Activated T-helper 17 cell treated with anti-CD3 and anti-CD28 coated beads, Interleukin-2, amount 50 U/mL, for 72 hours (primary cell): ENCODE data around the gene NXPH3. TPM values are rescaled to one million over a fixed set of nuclear protein-coding genes. Genes with fewer than 3 reads are reported as not detected.
A peak's percentile ranks its signal among the peaks of the same experiment; 100 is the strongest.

Source experiments
- ATAC-seq: fragments of 150-1000 bp; cut with Tn5 transposase; replicated peaks from 2 replicates; pipeline ENCODE4 v1.10.0; 2021; ENCODE audit warnings: mild to moderate bottlenecking, moderate library complexity
- H3K27ac Mint-ChIP-seq: one replicate; pipeline ENCODE4 v1.8.0; 2022; ENCODE audit warnings: mixed read lengths
- H3K27me3 Mint-ChIP-seq: one replicate; pipeline ENCODE4 v1.8.0; 2022; ENCODE audit warnings: mixed read lengths
- H3K36me3 Mint-ChIP-seq: one replicate; pipeline ENCODE4 v1.8.0; 2022; ENCODE audit warnings: low read depth, mild to moderate bottlenecking, mixed read lengths
- H3K4me1 Mint-ChIP-seq: one replicate; pipeline ENCODE4 v1.8.0; 2022; ENCODE audit warnings: mixed read lengths
- H3K4me3 Mint-ChIP-seq: one replicate; pipeline ENCODE4 v1.8.0; 2022; ENCODE audit warnings: mild to moderate bottlenecking, mixed read lengths
- H3K9me3 Mint-ChIP-seq: one replicate; pipeline ENCODE4 v1.8.0; 2022; ENCODE audit warnings: mixed read lengths
- total RNA-seq, 2 donors: library from RNA; stranded (reverse); gene quantifications; one replicate each; pipeline ENCODE4 v1.2.3, GENCODE V29; 2022

NXPH3 gene
- total RNA-seq, 2 donors from 2014 or later: not detected

DNA sequence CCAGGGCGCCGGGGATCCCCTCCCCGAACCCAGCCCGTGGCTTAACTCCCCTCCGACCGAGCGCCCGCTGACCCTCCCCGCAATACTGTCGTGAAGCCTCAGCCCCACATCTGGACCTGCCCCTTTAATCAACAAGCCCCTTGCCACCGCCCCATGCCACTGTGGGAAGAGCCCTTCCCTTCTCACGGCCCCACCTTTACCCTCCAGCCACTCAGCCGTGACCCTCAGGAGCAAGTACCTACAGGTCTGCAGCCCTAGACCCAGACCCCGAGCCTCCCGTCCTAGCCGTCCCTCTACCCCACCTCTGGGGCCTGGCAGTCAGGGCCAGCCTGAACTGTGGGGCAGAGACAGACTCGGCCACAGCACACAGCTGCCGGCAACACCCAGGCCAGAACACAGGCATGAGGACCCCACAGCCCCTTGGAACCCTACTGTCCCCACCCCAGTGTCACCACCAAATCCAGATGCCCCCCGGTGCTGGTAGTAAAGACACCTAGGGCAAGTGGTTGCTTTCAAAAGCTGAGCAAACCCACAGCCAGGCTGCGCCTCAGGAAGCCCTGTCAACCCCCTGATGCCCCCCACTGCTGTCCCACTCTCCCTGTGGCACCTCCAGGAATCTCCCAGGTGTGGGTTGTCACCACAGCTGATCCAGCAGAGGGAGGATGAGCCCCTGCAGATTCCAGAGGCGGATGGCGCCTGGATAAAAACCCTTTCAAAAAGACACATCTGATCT, 1.4 kb downstream of the NXPH3 start:
- Mint-ChIP-seq H3K4me3 (peak overlapping the region; percentile 35), H3K4me1 (no peaks in the 10 kb centered on the region), H3K27me3 (peaks cover 25% of the 10 kb centered on the region), H3K9me3 (no peaks in the 10 kb centered on the region), H3K27ac (no peak overlapping the region), H3K36me3 (no peaks in the 10 kb centered on the region)
- ATAC-seq: no peak

- Mint-ChIP-seq H3K4me1 (no peaks in the 10 kb centered on the region), H3K9me3 (no peaks in the 10 kb centered on the region), H3K36me3 (no peaks in the 10 kb centered on the region), H3K4me3 (peak overlapping the region; percentile 35), H3K27ac (no peak overlapping the region), H3K27me3 (peaks cover 25% of the 10 kb centered on the region)
- no peak for ATAC-seq
Measured at GRCh38 chr17:49577650-49577934, 1.9 kb downstream of the NXPH3 start.

GRCh38 chr17:49577963-49578362, 2.3 kb downstream of the NXPH3 start:
- Mint-ChIP-seq H3K27ac (no peak overlapping the region), H3K9me3 (no peaks in the 10 kb centered on the region), H3K36me3 (no peaks in the 10 kb centered on the region), H3K27me3 (peaks cover 25% of the 10 kb centered on the region), H3K4me1 (no peaks in the 10 kb centered on the region), H3K4me3 (no peak overlapping the region)
- ATAC-seq: peak; percentile 47

- peaks cover 22% of the 10 kb centered on the region for H3K27me3 Mint-ChIP-seq
- no peak for ATAC-seq
- H3K9me3 Mint-ChIP-seq: no peaks in the 10 kb centered on the region
- H3K4me3 Mint-ChIP-seq: no peak overlapping the region
- H3K36me3 Mint-ChIP-seq: no peaks in the 10 kb centered on the region
- H3K4me1 Mint-ChIP-seq: no peaks in the 10 kb centered on the region
- H3K27ac Mint-ChIP-seq: no peak overlapping the region
Measured at GRCh38 chr17:49578414-49578813, 2.7 kb downstream of the NXPH3 start.

DNA sequence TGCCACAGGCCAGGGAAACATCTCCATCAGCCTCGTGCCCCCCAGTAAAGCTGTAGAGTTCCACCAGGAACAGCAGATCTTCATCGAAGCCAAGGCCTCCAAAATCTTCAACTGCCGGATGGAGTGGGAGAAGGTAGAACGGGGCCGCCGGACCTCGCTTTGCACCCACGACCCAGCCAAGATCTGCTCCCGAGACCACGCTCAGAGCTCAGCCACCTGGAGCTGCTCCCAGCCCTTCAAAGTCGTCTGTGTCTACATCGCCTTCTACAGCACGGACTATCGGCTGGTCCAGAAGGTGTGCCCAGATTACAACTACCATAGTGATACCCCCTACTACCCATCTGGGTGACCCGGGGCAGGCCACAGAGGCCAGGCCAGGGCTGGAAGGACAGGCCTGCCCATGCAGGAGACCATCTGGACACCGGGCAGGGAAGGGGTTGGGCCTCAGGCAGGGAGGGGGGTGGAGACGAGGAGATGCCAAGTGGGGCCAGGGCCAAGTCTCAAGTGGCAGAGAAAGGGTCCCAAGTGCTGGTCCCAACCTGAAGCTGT, 3.4 kb downstream of the NXPH3 start:
- H3K4me3 Mint-ChIP-seq: no peak overlapping the region
- no peaks in the 10 kb centered on the region for H3K36me3 Mint-ChIP-seq
- H3K27ac Mint-ChIP-seq: no peak overlapping the region
- no peak for ATAC-seq
- H3K9me3 Mint-ChIP-seq: no peaks in the 10 kb centered on the region
- H3K27me3 Mint-ChIP-seq: peaks cover 15% of the 10 kb centered on the region
- no peaks in the 10 kb centered on the region for H3K4me1 Mint-ChIP-seq

DNA sequence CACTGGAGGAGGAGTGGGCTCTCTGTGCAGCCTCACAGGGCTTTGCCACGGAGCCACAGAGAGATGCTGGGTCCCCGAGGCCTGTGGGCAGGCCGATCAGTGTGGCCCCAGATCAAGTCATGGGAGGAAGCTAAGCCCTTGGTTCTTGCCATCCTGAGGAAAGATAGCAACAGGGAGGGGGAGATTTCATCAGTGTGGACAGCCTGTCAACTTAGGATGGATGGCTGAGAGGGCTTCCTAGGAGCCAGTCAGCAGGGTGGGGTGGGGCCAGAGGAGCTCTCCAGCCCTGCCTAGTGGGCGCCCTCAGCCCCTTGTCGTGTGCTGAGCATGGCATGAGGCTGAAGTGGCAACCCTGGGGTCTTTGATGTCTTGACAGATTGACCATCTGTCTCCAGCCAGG, 3.9 kb downstream of the NXPH3 start:
- Mint-ChIP-seq H3K9me3 (no peaks in the 10 kb centered on the region), H3K4me3 (no peak overlapping the region), H3K4me1 (no peaks in the 10 kb centered on the region), H3K27ac (no peak overlapping the region), H3K27me3 (peaks cover 15% of the 10 kb centered on the region), H3K36me3 (no peaks in the 10 kb centered on the region)
- ATAC-seq: no peak

DNA sequence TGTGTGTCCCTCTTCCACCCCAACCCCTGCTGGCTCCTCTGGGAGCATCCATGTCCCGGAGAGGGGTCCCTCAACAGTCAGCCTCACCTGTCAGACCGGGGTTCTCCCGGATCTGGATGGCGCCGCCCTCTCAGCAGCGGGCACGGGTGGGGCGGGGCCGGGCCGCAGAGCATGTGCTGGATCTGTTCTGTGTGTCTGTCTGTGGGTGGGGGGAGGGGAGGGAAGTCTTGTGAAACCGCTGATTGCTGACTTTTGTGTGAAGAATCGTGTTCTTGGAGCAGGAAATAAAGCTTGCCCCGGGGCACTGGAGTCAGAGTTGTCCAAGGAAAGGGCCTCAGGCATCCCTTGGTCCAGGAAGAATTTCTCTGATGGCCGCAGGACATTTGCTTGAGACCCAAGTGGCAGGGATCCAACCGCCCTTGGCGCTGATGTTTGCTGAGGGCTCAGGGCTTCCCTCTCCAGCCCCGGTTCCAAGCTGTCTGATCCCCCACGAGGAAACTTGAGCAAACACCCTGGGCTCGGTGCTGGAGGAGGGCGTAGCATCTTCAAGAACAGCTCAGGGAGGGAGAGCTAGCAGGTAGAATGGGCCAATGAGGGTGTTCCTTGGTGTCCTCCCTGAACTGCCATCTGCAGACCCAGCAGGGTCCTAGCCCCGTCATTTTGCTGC, 4.5 kb downstream of the NXPH3 start:
- H3K4me1 Mint-ChIP-seq: no peaks in the 10 kb centered on the region
- no peaks in the 10 kb centered on the region for H3K36me3 Mint-ChIP-seq
- no peaks in the 10 kb centered on the region for H3K9me3 Mint-ChIP-seq
- H3K27ac Mint-ChIP-seq: no peak overlapping the region
- no peak for ATAC-seq
- H3K27me3 Mint-ChIP-seq: peaks cover 15% of the 10 kb centered on the region
- H3K4me3 Mint-ChIP-seq: no peak overlapping the region

DNA sequence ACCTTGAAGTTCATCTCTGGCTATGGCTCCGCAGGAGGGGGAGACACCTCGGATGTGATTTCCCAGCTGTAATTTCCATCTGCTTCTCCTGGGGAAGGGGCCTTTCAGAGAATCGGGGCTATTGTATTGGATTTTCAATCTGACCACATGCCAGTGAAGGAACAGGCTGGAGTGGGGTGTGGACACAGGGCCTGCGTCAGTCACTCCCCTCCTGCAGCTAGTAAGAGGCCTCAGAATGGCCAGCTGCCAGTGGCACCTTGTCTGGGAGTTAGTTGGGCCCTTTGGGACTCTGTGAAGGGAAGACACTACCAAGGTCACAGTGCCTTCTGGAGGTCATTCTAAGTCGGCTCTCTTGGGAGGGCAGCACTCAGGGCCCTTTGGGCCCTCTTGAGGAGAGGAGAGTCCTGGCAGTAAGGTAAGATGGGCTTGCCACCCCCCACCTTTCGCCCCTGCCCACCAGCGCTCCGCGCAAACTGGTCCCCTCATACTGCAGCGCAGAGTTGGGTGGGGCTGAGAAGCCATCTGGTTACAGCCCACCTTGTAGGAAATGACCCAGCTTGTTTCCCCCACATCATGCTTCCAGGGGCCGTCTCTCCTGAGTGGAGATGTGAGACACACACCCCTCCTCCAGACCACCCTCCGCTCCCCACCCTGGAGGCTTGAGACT, 5.4 kb downstream of the NXPH3 start:
- no peaks in the 10 kb centered on the region for H3K4me1 Mint-ChIP-seq
- no peaks in the 10 kb centered on the region for H3K36me3 Mint-ChIP-seq
- no peak overlapping the region for H3K4me3 Mint-ChIP-seq
- H3K27ac Mint-ChIP-seq: no peak overlapping the region
- peaks cover 15% of the 10 kb centered on the region for H3K27me3 Mint-ChIP-seq
- ATAC-seq: no peak
- no peaks in the 10 kb centered on the region for H3K9me3 Mint-ChIP-seq

- H3K27ac Mint-ChIP-seq: no peak overlapping the region
- no peaks in the 10 kb centered on the region for H3K4me1 Mint-ChIP-seq
- no peaks in the 10 kb centered on the region for H3K36me3 Mint-ChIP-seq
- peaks cover 15% of the 10 kb centered on the region for H3K27me3 Mint-ChIP-seq
- no peak overlapping the region for H3K4me3 Mint-ChIP-seq
- ATAC-seq: no peak
- no peaks in the 10 kb centered on the region for H3K9me3 Mint-ChIP-seq
Measured at GRCh38 chr17:49581648-49581998, 6.0 kb downstream of the NXPH3 start.

- Mint-ChIP-seq H3K9me3 (no peaks in the 10 kb centered on the region), H3K36me3 (no peaks in the 10 kb centered on the region), H3K27ac (no peak overlapping the region), H3K4me1 (no peaks in the 10 kb centered on the region), H3K27me3 (peaks cover 12% of the 10 kb centered on the region), H3K4me3 (no peak overlapping the region)
- no peak for ATAC-seq
Measured at GRCh38 chr17:49582055-49582722, 6.5 kb downstream of the NXPH3 start.

GRCh38 chr17:49582789-49583188, 7.1 kb downstream of the NXPH3 start:
- no peak for ATAC-seq
- H3K27me3 Mint-ChIP-seq: peaks cover 7% of the 10 kb centered on the region
- H3K27ac Mint-ChIP-seq: no peak overlapping the region
- no peaks in the 10 kb centered on the region for H3K4me1 Mint-ChIP-seq
- H3K36me3 Mint-ChIP-seq: no peaks in the 10 kb centered on the region
- H3K4me3 Mint-ChIP-seq: no peak overlapping the region
- no peaks in the 10 kb centered on the region for H3K9me3 Mint-ChIP-seq

DNA sequence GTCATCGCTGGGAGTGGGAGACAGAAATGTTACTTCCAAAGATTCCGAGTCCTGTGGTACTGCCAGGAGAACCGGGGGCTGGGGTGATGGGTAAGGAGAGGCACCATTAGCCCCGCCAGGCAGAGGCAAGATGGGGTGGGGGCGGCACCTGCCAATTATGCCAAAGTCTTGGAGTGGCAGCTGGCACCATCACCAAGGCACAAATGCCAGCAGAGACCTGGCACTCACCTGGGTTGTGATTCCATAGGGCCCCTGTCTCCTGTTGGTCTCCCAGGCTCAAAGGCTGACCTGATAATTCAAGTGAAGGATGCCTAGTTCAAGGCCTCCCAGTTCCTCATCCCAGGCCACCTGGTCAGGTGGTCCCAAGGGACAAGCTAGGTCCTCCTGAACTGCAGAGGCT, 7.6 kb downstream of the NXPH3 start:
- Mint-ChIP-seq H3K9me3 (no peaks in the 10 kb centered on the region), H3K27me3 (peaks cover 3% of the 10 kb centered on the region), H3K4me1 (no peaks in the 10 kb centered on the region), H3K4me3 (no peak overlapping the region), H3K27ac (no peak overlapping the region), H3K36me3 (no peaks in the 10 kb centered on the region)
- no peak for ATAC-seq

DNA sequence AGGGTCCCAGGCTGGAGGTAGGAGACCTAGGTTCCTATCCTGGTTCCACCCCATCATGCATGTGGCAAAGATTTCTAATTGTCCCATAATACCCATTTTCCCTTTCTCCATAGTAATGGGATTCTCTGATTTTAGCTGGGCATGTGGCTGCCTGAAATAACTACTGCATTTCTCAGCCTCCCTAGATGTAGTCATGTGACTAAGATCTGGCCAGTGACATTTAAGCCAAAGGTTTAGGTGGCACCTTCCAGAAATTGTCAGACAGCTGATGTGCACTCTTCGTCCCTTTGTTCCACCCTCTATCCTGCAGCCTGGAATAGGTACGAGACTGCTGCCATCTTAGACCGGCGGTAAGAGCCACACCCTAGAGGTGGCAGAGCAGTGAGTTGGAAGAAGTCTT, 8.2 kb downstream of the NXPH3 start:
- no peak overlapping the region for H3K4me3 Mint-ChIP-seq
- no peak for ATAC-seq
- peaks cover under 1% of the 10 kb centered on the region for H3K27me3 Mint-ChIP-seq
- no peaks in the 10 kb centered on the region for H3K9me3 Mint-ChIP-seq
- H3K27ac Mint-ChIP-seq: no peak overlapping the region
- H3K4me1 Mint-ChIP-seq: no peaks in the 10 kb centered on the region
- no peaks in the 10 kb centered on the region for H3K36me3 Mint-ChIP-seq

- no peak overlapping the region for H3K4me3 Mint-ChIP-seq
- no peak overlapping the region for H3K27ac Mint-ChIP-seq
- no peaks in the 10 kb centered on the region for H3K36me3 Mint-ChIP-seq
- H3K4me1 Mint-ChIP-seq: peaks cover 7% of the 10 kb centered on the region
- no peaks in the 10 kb centered on the region for H3K9me3 Mint-ChIP-seq
- no peak for ATAC-seq
- no peaks in the 10 kb centered on the region for H3K27me3 Mint-ChIP-seq
Measured at GRCh38 chr17:49585422-49586027, 9.9 kb downstream of the NXPH3 start.
